HG03108 (cell line): Measurements from ENCODE around the gene STARD7.
A peak's percentile ranks its signal among the peaks of the same experiment; 100 is the strongest.
"Not testable (repeated sequence)": the region's sequence is repeated elsewhere in the genome, so short reads cannot be mapped to it uniquely, and the experiment has no call there.

Source experiments
- ATAC-seq: cut with Tn5 transposase; IDR thresholded peaks from one replicate; pipeline ENCODE4 v1.9.1; 2021; ENCODE audit warnings: moderate library complexity; ENCODE audit not compliant: unreplicated experiment

The STARD7 gene

GRCh38 chr2:96208143-96209010, at the start of gene STARD7:
Gene STARD7 (minus strand): TSS chr2:96208827. CDS start chr2:96208434, 393 bp downstream.
- peak; percentile 83 for ATAC-seq

- not testable (repeated sequence) for ATAC-seq
Observed at GRCh38 chr2:96257744-96258143, 49.1 kb upstream of the STARD7 start.

GRCh38 chr2:96256611-96257113, 48.0 kb upstream of the STARD7 start:
- no peak for ATAC-seq

GRCh38 chr2:96254571-96254970, 45.9 kb upstream of the STARD7 start:
- no peak for ATAC-seq

GRCh38 chr2:96253006-96253405, 44.4 kb upstream of the STARD7 start:
- ATAC-seq: no peak

GRCh38 chr2:96252526-96252925, 43.9 kb upstream of the STARD7 start:
- ATAC-seq: no peak

- no peak for ATAC-seq
Observed at GRCh38 chr2:96251721-96252292, 43.2 kb upstream of the STARD7 start.

GRCh38 chr2:96250188-96250587, 41.6 kb upstream of the STARD7 start:
- ATAC-seq: no peak

GRCh38 chr2:96249654-96250053, 41.0 kb upstream of the STARD7 start:
- ATAC-seq: no peak

GRCh38 chr2:96248624-96249023, 40.0 kb upstream of the STARD7 start:
- ATAC-seq: no peak

GRCh38 chr2:96247896-96248295, 39.3 kb upstream of the STARD7 start:
- no peak for ATAC-seq

- ATAC-seq: no peak
Observed at GRCh38 chr2:96247009-96247408, 38.4 kb upstream of the STARD7 start.

- no peak for ATAC-seq
Observed at GRCh38 chr2:96245609-96246390, 37.2 kb upstream of the STARD7 start.

- ATAC-seq: no peak
Observed at GRCh38 chr2:96243843-96244242, 35.2 kb upstream of the STARD7 start.

- ATAC-seq: peak; percentile 93
Observed at GRCh38 chr2:96241900-96242611, 33.4 kb upstream of the STARD7 start.

GRCh38 chr2:96241227-96241626, 32.6 kb upstream of the STARD7 start:
- no peak for ATAC-seq

- no peak for ATAC-seq
Observed at GRCh38 chr2:96240341-96241038, 31.9 kb upstream of the STARD7 start.

GRCh38 chr2:96239745-96240264, 31.2 kb upstream of the STARD7 start:
- no peak for ATAC-seq

GRCh38 chr2:96239091-96239490, 30.5 kb upstream of the STARD7 start:
- ATAC-seq: no peak

- ATAC-seq: no peak
Observed at GRCh38 chr2:96238266-96238665, 29.6 kb upstream of the STARD7 start.
